ENCODE results near the gene ZNF580. TPM values are rescaled to one million over a fixed set of nuclear protein-coding genes. Genes with fewer than 3 reads are reported as not detected.

ZNF580 gene
- total RNA-seq, 6 donors from 2014 or later: 28.1 to 84.1 (median 38.0) TPM

GRCh38 chr19:55605637-55606470, 34.9 kb upstream of the ZNF580 start, which contains the start of gene ZNF865:
Gene ZNF865 (plus strand): TSS chr19:55605647. CDS start chr19:55613619, 7,972 bp downstream.
- DNase-seq (peak in 1 of 2 donors; percentile 80), ATAC-seq (ENCODE audit: low FRiP score in 2 of 2) (peak; percentile 50 to 62)
- Histone ChIP-seq H3K9me3 (no peaks in the 10 kb centered on the region), H3K4me1 (peaks cover 30 to 58% (median 32%) of the 10 kb centered on the region in 4 donors), H3K4me3 (peak within 1 kb of the TSS; percentile 79 to 95 (median 87)), H3K27me3 (no peaks in the 10 kb centered on the region), H3K36me3 (peaks cover 0 to 28% (median 8%) of the 10 kb centered on the region in 4 donors), H3K27ac (peak within 1 kb of the TSS; percentile 93 to 97 (median 96))
- WGBS, 2 donors: 0 to 1% methylated on average over 13 to 30 of the region's 44 CpGs
- TF ChIP-seq CTCF (IDR thresholded peaks at IDR 0.05) (peak; percentile 42 to 71 (median 68)), EP300 (IDR thresholded peaks at IDR 0.05) (no peak)

GRCh38 chr19:55606471-55606787, 34.4 kb upstream of the ZNF580 start:
- DNase-seq (no peak), ATAC-seq (ENCODE audit: low FRiP score in 2 of 2) (no peak)
- WGBS, 2 donors: 22 to 28% methylated on average over 12 of the region's 12 CpGs
- peak overlapping the region; percentile 93 to 97 (median 96) for H3K27ac ChIP-seq
- H3K36me3 ChIP-seq: peaks cover 0 to 28% (median 8%) of the 10 kb centered on the region in 4 donors
- H3K4me1 ChIP-seq: peaks cover 29 to 52% (median 31%) of the 10 kb centered on the region in 4 donors
- TF ChIP-seq POLR2A (IDR thresholded peaks at IDR 0.05) (no peak), CTCF (IDR thresholded peaks at IDR 0.05) (peak in 1 of 6 experiments; percentile 13)
- H3K9me3 ChIP-seq: no peaks in the 10 kb centered on the region
- H3K27me3 ChIP-seq: no peaks in the 10 kb centered on the region
- peak overlapping the region in 3 of 4 donors; percentile 79 to 89 (median 85) for H3K4me3 ChIP-seq

GRCh38 chr19:55606817-55607216, 34.0 kb upstream of the ZNF580 start:
- 64 to 66% methylated on average over 9 of the region's 9 CpGs for WGBS, 2 donors
- DNase-seq: no peak
- peak overlapping the region; percentile 93 to 97 (median 96) for H3K27ac ChIP-seq
- H3K4me1 ChIP-seq: peaks cover 28 to 51% (median 35%) of the 10 kb centered on the region in 4 donors
- no peaks in the 10 kb centered on the region for H3K27me3 ChIP-seq
- H3K36me3 ChIP-seq: peaks cover 0 to 28% (median 8%) of the 10 kb centered on the region in 4 donors
- H3K9me3 ChIP-seq: no peaks in the 10 kb centered on the region
- H3K4me3 ChIP-seq: peak overlapping the region in 1 of 4 donors; percentile 85
- ATAC-seq (ENCODE audit: low FRiP score in 2 of 2): no peak
- TF ChIP-seq CTCF (IDR thresholded peaks at IDR 0.05) (no peak), POLR2A (IDR thresholded peaks at IDR 0.05) (no peak), POLR2AphosphoS5 (IDR thresholded peaks at IDR 0.05) (no peak), EP300 (IDR thresholded peaks at IDR 0.05) (no peak)

- ATAC-seq (ENCODE audit: low FRiP score in 2 of 2): no peak
- no peak for DNase-seq
- Histone ChIP-seq H3K9me3 (no peaks in the 10 kb centered on the region), H3K27ac (no peak overlapping the region), H3K27me3 (no peaks in the 10 kb centered on the region), H3K36me3 (peaks cover 0 to 28% (median 10%) of the 10 kb centered on the region in 4 donors), H3K4me3 (no peak overlapping the region), H3K4me1 (peaks cover 27 to 39% (median 33%) of the 10 kb centered on the region in 4 donors)
- TF ChIP-seq POLR2AphosphoS5 (IDR thresholded peaks at IDR 0.05): no peak
- no peak for TF ChIP-seq EP300 (IDR thresholded peaks at IDR 0.05)
- TF ChIP-seq CTCF (IDR thresholded peaks at IDR 0.05): no peak
- no peak for TF ChIP-seq POLR2A (IDR thresholded peaks at IDR 0.05)
- WGBS, 2 donors: 72 to 80% methylated on average over 5 of the region's 5 CpGs
These were observed 31.5 kb upstream of the ZNF580 start for GRCh38 chr19:55609326-55609725.

Measured in upper lobe of left lung (tissue), 6 donors.